HEK293 (cell line): Measurements from ENCODE around the gene UGCG.

Experiments used
- CTCF ChIA-PET: fragments of 350-600 bp; formaldehyde crosslinking; extraction: SDS; loops from one replicate; lab custom pipeline; 2021; ENCODE audit warnings: antibody characterized with exemption; lab: Yijun Ruan, JAX
- POLR2A ChIA-PET: fragments of 300-600 bp; formaldehyde crosslinking; extraction: SDS; loops from one replicate; lab custom pipeline; 2020; ENCODE audit warnings: antibody characterized with exemption, inconsistent platforms; lab: Yijun Ruan, JAX
- H3K27ac ChIP-seq: fragments of 200-500 bp; sonication (Bioruptor generic); 2 replicates; pipeline ENCODE4 v1.5.1; 2014; ENCODE audit warnings: low read depth, low read length, control low read depth, inconsistent platforms; ENCODE audit errors: extremely low read depth
- H3K36me3 ChIP-seq, 2 experiments: fragments of 200-500 bp in 1 of 2; sonication (Bioruptor generic) in 1 of 2; 1 replicate in 1 of 2; 2 replicates in 1 of 2; pipeline ENCODE4 v1.5.1; 2014 to 2017; ENCODE audit warnings: inconsistent platforms in 2 of 2, low read length in 2 of 2; ENCODE audit not compliant: control insufficient read depth in 2 of 2, insufficient read depth in 1 of 2
- H3K4me1 ChIP-seq: fragments of 200-500 bp; sonication (Bioruptor generic); 2 replicates; pipeline ENCODE4 v1.5.1; 2014; ENCODE audit warnings: mild to moderate bottlenecking, low read length, inconsistent platforms; ENCODE audit not compliant: control insufficient read depth, insufficient read depth
- H3K4me3 ChIP-seq: 2 replicates; pipeline ENCODE4 v1.5.1; 2011; ENCODE audit warnings: low read depth, mild to moderate bottlenecking, control low read depth, low read length, moderate library complexity
- H3K9me3 ChIP-seq: fragments of 200-500 bp; sonication (Bioruptor generic); 2 replicates; pipeline ENCODE4 v1.5.1; 2014; ENCODE audit warnings: low read depth, low read length, inconsistent platforms; ENCODE audit not compliant: control insufficient read depth, insufficient read depth
- HOXD13 ChIP-seq: sonication (generic); formaldehyde crosslinking; IDR thresholded peaks from 2 replicates; pipeline ENCODE4 v1.8.0; 2022; ENCODE audit warnings: missing genetic modification reagents, borderline replicate concordance
- MZF1 ChIP-seq: fragments of 450-650 bp; formaldehyde crosslinking; IDR thresholded peaks from 2 replicates; pipeline ENCODE4 v1.5.1; 2017; ENCODE audit warnings: missing biosample characterization, missing genetic modification characterization, borderline replicate concordance
- SCRT1 ChIP-seq: fragments of 450-650 bp; formaldehyde crosslinking; IDR thresholded peaks from 2 replicates; pipeline ENCODE4 v1.5.1; 2016; ENCODE audit warnings: missing biosample characterization, missing genetic modification characterization, borderline replicate concordance
- SP3 ChIP-seq: fragments of 450-650 bp; formaldehyde crosslinking; IDR thresholded peaks from 2 replicates; pipeline ENCODE4 v1.5.1; 2016; ENCODE audit warnings: missing biosample characterization, missing genetic modification characterization
- SP7 ChIP-seq: fragments of 450-650 bp; formaldehyde crosslinking; IDR thresholded peaks from 2 replicates; pipeline ENCODE4 v1.5.1; 2016; ENCODE audit warnings: missing biosample characterization, missing genetic modification characterization
- ZBTB17 ChIP-seq: fragments of 450-650 bp; formaldehyde crosslinking; IDR thresholded peaks from 2 replicates; pipeline ENCODE4 v1.5.1; 2016; ENCODE audit warnings: missing biosample characterization, missing genetic modification characterization
- ZBTB7A ChIP-seq: fragments of 450-650 bp; formaldehyde crosslinking; IDR thresholded peaks from 2 replicates; pipeline ENCODE4 v1.5.1; 2016; ENCODE audit warnings: low read depth, missing biosample characterization, missing genetic modification characterization
- ZNF112 ChIP-seq: fragments of 450-650 bp; formaldehyde crosslinking; IDR thresholded peaks from 2 replicates; pipeline ENCODE4 v1.5.0; 2017; ENCODE audit warnings: missing biosample characterization, missing genetic modification characterization
- ZNF121 ChIP-seq: fragments of 450-650 bp; formaldehyde crosslinking; IDR thresholded peaks from 2 replicates; pipeline ENCODE4 v1.5.1; 2016; ENCODE audit warnings: missing biosample characterization, missing genetic modification characterization
- ZNF132 ChIP-seq: fragments of 450-650 bp; formaldehyde crosslinking; IDR thresholded peaks from 2 replicates; pipeline ENCODE4 v1.5.1; 2017; ENCODE audit warnings: missing biosample characterization, missing genetic modification characterization, borderline replicate concordance
- ZNF133 ChIP-seq: fragments of 450-650 bp; formaldehyde crosslinking; IDR thresholded peaks from 2 replicates; pipeline ENCODE4 v1.5.1; 2016; ENCODE audit warnings: missing biosample characterization, missing genetic modification characterization
- ZNF2 ChIP-seq: fragments of 450-650 bp; formaldehyde crosslinking; IDR thresholded peaks from 2 replicates; pipeline ENCODE4 v1.5.1; 2016; ENCODE audit warnings: missing biosample characterization, missing genetic modification characterization
- ZNF266 ChIP-seq: fragments of 450-650 bp; formaldehyde crosslinking; IDR thresholded peaks from 2 replicates; pipeline ENCODE4 v1.5.1; 2016; ENCODE audit warnings: missing biosample characterization, missing genetic modification characterization, low read depth
- ZNF292 ChIP-seq: fragments of 450-650 bp; formaldehyde crosslinking; IDR thresholded peaks from 2 replicates; pipeline ENCODE4 v1.5.1; 2016; ENCODE audit warnings: low read depth, missing biosample characterization, missing genetic modification characterization, borderline replicate concordance
- ZNF324 ChIP-seq: fragments of 450-650 bp; formaldehyde crosslinking; IDR thresholded peaks from 2 replicates; pipeline ENCODE4 v1.5.1; 2016; ENCODE audit warnings: missing biosample characterization, missing genetic modification characterization
- ZNF391 ChIP-seq: fragments of 450-650 bp; formaldehyde crosslinking; IDR thresholded peaks from 2 replicates; pipeline ENCODE4 v1.5.1; 2016; ENCODE audit warnings: low read depth, missing biosample characterization, missing genetic modification characterization, borderline replicate concordance
- ZNF394 ChIP-seq: fragments of 450-650 bp; formaldehyde crosslinking; IDR thresholded peaks from 2 replicates; pipeline ENCODE4 v1.5.1; 2016; ENCODE audit warnings: missing biosample characterization, missing genetic modification characterization, mild to moderate bottlenecking, moderate library complexity, borderline replicate concordance
- ZNF416 ChIP-seq: fragments of 450-650 bp; formaldehyde crosslinking; IDR thresholded peaks from 2 replicates; pipeline ENCODE4 v1.5.1; 2016; ENCODE audit warnings: missing biosample characterization, missing genetic modification characterization
- ZNF423 ChIP-seq: fragments of 450-650 bp; formaldehyde crosslinking; IDR thresholded peaks from 2 replicates; pipeline ENCODE4 v1.5.1; 2016; ENCODE audit warnings: missing biosample characterization, missing genetic modification characterization
- ZNF600 ChIP-seq: fragments of 450-650 bp; formaldehyde crosslinking; IDR thresholded peaks from 2 replicates; pipeline ENCODE4 v1.5.1; 2016; ENCODE audit warnings: missing biosample characterization, missing genetic modification characterization
- ZNF610 ChIP-seq: fragments of 450-650 bp; formaldehyde crosslinking; IDR thresholded peaks from 2 replicates; pipeline ENCODE4 v1.5.1; 2016; ENCODE audit warnings: missing biosample characterization, missing genetic modification characterization, borderline replicate concordance
- ZNF677 ChIP-seq: fragments of 450-650 bp; IDR thresholded peaks from 2 replicates; pipeline ENCODE4 v1.5.0; 2018; ENCODE audit warnings: missing biosample characterization, mild to moderate bottlenecking, missing genetic modification characterization, moderate library complexity
- ZNF776 ChIP-seq: fragments of 450-650 bp; formaldehyde crosslinking; IDR thresholded peaks from 2 replicates; pipeline ENCODE4 v1.5.0; 2017; ENCODE audit warnings: missing biosample characterization, missing genetic modification characterization, borderline replicate concordance
- ZNF791 ChIP-seq: fragments of 450-650 bp; formaldehyde crosslinking; IDR thresholded peaks from 2 replicates; pipeline ENCODE4 v1.5.1; 2016; ENCODE audit warnings: missing biosample characterization, missing genetic modification characterization
- TF ChIP-seq, protein P1 (sequence below): fragments of 450-650 bp; formaldehyde crosslinking; IDR thresholded peaks from 2 replicates; pipeline ENCODE4 v1.5.1; 2017; ENCODE audit warnings: missing biosample characterization, missing genetic modification characterization

The UGCG gene

DNA sequence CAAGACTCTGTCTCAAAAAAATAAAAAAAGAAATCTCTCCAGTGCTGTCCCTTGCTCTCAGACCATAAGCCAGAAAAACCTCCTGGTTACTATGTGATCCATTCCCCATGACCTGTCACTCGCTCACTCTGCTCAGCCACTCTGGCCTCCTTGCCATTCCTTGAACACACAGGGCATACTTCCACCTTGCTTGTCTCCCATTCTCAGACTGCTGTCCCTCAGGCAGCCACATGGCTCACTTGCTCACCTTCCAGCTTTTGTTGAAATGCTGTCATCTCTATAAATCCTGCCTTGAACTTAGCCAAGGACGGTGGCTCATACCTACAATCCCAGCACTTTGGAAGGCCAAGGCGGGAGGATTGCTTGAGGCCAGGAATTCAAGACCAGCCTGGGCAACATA lies 82.9 kb downstream of the UGCG start:
- ChIA-PET CTCF (interaction anchor here (1.5 kb wide), 1 partner anchor 13 kb away, joined by 3 read pairs; no protein-coding TSS in a partner anchor), POLR2A (no interaction called here)

DNA sequence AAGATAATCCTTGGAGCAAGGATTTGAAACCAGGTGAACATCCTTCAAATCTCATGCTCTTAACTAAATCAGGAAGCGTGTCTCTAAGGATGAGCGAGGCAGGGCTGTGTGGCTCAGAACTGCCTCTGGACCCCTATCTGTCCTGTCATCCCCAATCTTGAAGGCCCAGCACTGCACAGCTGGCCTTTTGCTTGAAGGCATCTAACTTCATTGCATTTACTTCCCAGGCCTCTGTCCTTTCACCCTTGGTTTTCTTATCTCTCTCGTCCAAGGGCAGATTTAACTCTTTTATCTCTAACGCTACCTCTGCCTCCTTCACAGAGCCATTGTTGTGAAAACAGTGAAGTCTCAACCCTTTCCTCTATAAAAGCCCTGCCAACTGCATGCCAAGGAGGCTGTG lies 83.8 kb downstream of the UGCG start:
- Histone ChIP-seq H3K4me3 (no peak overlapping the region), H3K27ac (no peak overlapping the region), H3K36me3 (no peaks in the 10 kb centered on the region), H3K4me1 (no peaks in the 10 kb centered on the region), H3K9me3 (no peaks in the 10 kb centered on the region)
- POLR2A ChIA-PET = no interaction called here
- TF ChIP-seq, protein P1, sequence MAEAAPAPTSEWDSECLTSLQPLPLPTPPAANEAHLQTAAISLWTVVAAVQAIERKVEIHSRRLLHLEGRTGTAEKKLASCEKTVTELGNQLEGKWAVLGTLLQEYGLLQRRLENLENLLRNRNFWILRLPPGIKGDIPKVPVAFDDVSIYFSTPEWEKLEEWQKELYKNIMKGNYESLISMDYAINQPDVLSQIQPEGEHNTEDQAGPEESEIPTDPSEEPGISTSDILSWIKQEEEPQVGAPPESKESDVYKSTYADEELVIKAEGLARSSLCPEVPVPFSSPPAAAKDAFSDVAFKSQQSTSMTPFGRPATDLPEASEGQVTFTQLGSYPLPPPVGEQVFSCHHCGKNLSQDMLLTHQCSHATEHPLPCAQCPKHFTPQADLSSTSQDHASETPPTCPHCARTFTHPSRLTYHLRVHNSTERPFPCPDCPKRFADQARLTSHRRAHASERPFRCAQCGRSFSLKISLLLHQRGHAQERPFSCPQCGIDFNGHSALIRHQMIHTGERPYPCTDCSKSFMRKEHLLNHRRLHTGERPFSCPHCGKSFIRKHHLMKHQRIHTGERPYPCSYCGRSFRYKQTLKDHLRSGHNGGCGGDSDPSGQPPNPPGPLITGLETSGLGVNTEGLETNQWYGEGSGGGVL (tag by site-specific recombination) = no peak
- no peak for TF ChIP-seq ZNF112
- no peak for TF ChIP-seq ZNF394 (tag by site-specific recombination)
- no peak for TF ChIP-seq ZNF121 (tag by site-specific recombination)
- TF ChIP-seq ZNF292 (tag by site-specific recombination) = no peak
- CTCF ChIA-PET = interaction anchor here (0.6 kb wide), 1 partner anchor 32 kb away, joined by 5 read pairs; no protein-coding TSS in a partner anchor

More for the DNA sequence above, 82.9 kb downstream of the UGCG start:
- TF ChIP-seq ZNF600 (tag by site-specific recombination) (no peak), ZBTB17 (tag by site-specific recombination) (0 out of 2 replicates have a peak, but pooled peaks have one; percentile 35), ZBTB7A (tag by site-specific recombination) (no peak), ZNF791 (tag by site-specific recombination) (no peak), ZNF2 (tag by site-specific recombination) (no peak), ZNF423 (tag by site-specific recombination) (no peak), SP7 (tag by site-specific recombination) (no peak), SCRT1 (tag by site-specific recombination) (no peak)
- no peak overlapping the region for H3K27ac ChIP-seq
- H3K9me3 ChIP-seq = no peaks in the 10 kb centered on the region
- H3K36me3 ChIP-seq = no peaks in the 10 kb centered on the region
- H3K4me3 ChIP-seq = no peak overlapping the region
- H3K4me1 ChIP-seq = no peaks in the 10 kb centered on the region; the same call in 1 of the 2 replicates

DNA sequence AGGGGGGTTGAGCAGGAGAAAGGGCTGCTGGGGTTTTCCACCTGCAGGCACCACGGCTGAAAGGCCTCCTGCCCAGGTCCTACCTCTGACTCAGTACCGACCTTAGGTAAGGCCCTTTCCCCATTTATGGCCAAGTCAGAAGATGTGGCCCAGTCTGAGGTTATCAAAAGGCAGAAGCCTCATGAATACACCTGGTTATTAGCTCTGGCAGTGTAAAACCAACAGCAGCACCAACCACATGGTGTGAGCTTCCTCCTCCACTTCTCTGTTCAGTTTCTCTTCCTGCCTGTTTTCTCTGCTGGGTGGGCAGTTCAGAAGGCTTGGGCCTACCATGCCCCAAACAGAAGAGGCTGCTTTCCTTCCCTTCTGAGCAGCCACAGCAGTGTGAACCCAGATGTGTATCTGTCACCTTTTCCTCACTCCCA lies 86.9 kb downstream of the UGCG start:
- Histone ChIP-seq H3K9me3 (no peaks in the 10 kb centered on the region), H3K4me1 (no peaks in the 10 kb centered on the region), H3K4me3 (no peak overlapping the region), H3K27ac (no peak overlapping the region), H3K36me3 (no peaks in the 10 kb centered on the region)
- CTCF ChIA-PET = no interaction called here
- TF ChIP-seq SP3 (tag by site-specific recombination) (no peak), ZNF133 (tag by site-specific recombination) (no peak), ZNF394 (tag by site-specific recombination) (no peak), ZNF132 (tag by site-specific recombination) (no peak), ZNF266 (tag by site-specific recombination) (no peak), ZNF776 (no peak), ZNF324 (tag by site-specific recombination) (no peak), ZNF677 (tag by site-specific recombination) (no peak), ZNF391 (no peak), ZNF610 (tag by site-specific recombination) (no peak), HOXD13 (CRISPR knock-in tag) (no peak), MZF1 (no peak), ZNF416 (tag by site-specific recombination) (no peak)
- POLR2A ChIA-PET = no interaction called here
